Effector memory CD4-positive, alpha-beta T cell (primary cell): ENCODE measurements around the gene CCDC178.

Experiments used
- DNase-seq, 3 donors: peaks; one replicate each; pipeline ENCODE4 v3.0.0-alpha.2; 2020
- H3K27ac ChIP-seq: 2 replicates; pipeline ENCODE4 v1.7.0; 2013; ENCODE audit warnings: mild to moderate bottlenecking, low read length, moderate library complexity; ENCODE audit not compliant: insufficient read depth, poor library complexity, severe bottlenecking
- H3K27me3 ChIP-seq: replicated peaks from 2 replicates; pipeline ENCODE4 v1.7.0; 2013; ENCODE audit warnings: mild to moderate bottlenecking, low read length; ENCODE audit not compliant: insufficient read depth, control insufficient read depth, poor library complexity, severe bottlenecking
- H3K36me3 ChIP-seq: 2 replicates; pipeline ENCODE4 v1.7.0; 2013; ENCODE audit warnings: mild to moderate bottlenecking, low read length, moderate library complexity; ENCODE audit not compliant: control insufficient read depth, insufficient read depth
- H3K4me1 ChIP-seq: 2 replicates; pipeline ENCODE4 v1.7.0; 2013; ENCODE audit warnings: low read length, mild to moderate bottlenecking; ENCODE audit not compliant: control insufficient read depth, insufficient read depth, poor library complexity, severe bottlenecking
- H3K4me3 ChIP-seq: 2 replicates; pipeline ENCODE4 v1.7.0; 2013; ENCODE audit warnings: low read length, low read depth, mild to moderate bottlenecking; ENCODE audit not compliant: insufficient read depth, poor library complexity, severe bottlenecking
- H3K9me3 ChIP-seq: 2 replicates; pipeline ENCODE4 v1.7.0; 2013; ENCODE audit warnings: mild to moderate bottlenecking, low read length, moderate library complexity; ENCODE audit not compliant: control insufficient read depth

Gene CCDC178

DNA sequence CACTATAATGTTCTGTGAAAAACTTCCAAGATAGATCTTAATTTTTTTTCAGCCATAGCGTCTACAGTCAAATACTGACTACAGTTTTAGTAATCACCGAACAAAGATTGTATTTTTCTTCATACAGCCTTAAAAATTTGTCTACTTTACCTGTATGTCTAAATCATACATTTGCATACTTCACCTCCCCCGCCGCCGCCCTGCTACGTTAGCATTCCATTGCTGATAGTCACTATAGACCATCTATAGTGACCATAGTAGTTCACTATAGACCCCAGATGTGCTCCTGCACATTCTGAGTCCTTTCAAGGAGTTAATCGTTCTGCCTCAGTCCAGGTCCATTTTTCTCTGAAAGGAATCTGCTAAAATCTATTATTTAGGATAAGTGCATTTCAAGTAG, 325.0 kb downstream of the CCDC178 start:
- no peak for DNase-seq
- no peak overlapping the region for H3K4me3 ChIP-seq
- H3K9me3 ChIP-seq: no peaks in the 10 kb centered on the region
- H3K4me1 ChIP-seq: no peaks in the 10 kb centered on the region
- H3K36me3 ChIP-seq: no peaks in the 10 kb centered on the region
- H3K27ac ChIP-seq: no peak overlapping the region
- no peaks in the 10 kb centered on the region for H3K27me3 ChIP-seq

DNA sequence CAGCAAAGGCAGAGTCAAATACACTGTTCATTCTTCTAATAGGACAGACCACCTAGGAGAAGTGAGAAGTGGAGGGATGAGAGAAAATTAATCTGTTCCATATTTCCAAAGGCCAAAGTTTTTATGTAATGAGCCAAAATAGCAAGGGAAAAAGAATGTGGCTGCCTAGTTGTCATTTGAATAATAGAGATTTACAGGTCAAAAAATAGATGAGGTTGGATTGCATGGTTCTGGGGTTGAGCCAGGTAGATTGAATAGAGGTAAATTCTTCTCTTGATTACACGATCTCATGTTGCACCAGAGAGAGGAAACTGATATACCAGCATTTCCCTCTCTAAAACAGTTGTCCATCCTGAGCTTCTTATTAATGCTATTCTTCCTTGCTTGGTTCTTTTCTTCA, 325.8 kb downstream of the CCDC178 start:
- Histone ChIP-seq H3K4me3 (no peak overlapping the region), H3K4me1 (no peaks in the 10 kb centered on the region), H3K9me3 (no peaks in the 10 kb centered on the region), H3K27me3 (no peaks in the 10 kb centered on the region), H3K36me3 (no peaks in the 10 kb centered on the region), H3K27ac (no peak overlapping the region)
- DNase-seq: no peak

DNA sequence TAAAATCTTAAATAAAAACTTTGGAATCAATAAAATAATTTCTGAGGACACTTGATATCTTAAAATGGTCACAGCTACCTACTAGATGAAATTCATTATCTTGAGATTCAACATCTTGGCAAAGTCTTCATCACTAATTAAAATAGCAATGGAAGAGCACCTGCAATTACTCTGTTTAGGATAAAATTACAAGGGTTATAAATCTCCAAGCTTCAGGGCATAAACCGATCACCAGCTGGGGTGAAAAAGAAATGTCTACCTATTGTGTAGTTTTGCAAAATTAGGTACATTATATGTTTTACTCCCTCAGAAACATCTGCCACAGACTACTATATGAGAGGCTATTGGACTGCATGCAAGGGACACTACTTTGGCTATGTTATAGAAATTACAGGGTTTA, 327.1 kb downstream of the CCDC178 start:
- Histone ChIP-seq H3K9me3 (no peaks in the 10 kb centered on the region), H3K27ac (no peak overlapping the region), H3K27me3 (no peaks in the 10 kb centered on the region), H3K36me3 (no peaks in the 10 kb centered on the region), H3K4me1 (no peaks in the 10 kb centered on the region), H3K4me3 (no peak overlapping the region)
- DNase-seq: no peak

DNA sequence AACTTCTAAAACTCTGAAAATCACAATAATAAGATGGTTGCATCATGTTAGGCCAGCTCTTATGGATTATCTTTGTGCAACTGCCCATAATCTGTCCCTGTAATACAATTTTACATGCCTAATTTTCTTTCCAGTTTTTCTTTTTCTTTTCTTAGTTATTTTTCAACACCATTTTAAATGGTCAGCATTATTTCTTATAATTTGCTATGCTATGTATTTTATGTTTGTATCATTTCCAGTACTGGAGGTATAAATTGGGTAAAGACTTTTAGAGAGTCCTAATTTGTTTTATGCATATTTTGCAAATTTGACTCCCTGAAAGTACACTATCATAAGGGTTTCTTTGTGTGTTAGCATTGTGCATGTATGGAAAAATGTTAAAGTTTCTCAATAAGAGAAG, 333.0 kb downstream of the CCDC178 start:
- no peak overlapping the region for H3K4me3 ChIP-seq
- H3K27ac ChIP-seq: no peak overlapping the region
- no peak for DNase-seq
- no peaks in the 10 kb centered on the region for H3K9me3 ChIP-seq
- no peaks in the 10 kb centered on the region for H3K4me1 ChIP-seq
- no peaks in the 10 kb centered on the region for H3K36me3 ChIP-seq
- H3K27me3 ChIP-seq: no peaks in the 10 kb centered on the region

DNA sequence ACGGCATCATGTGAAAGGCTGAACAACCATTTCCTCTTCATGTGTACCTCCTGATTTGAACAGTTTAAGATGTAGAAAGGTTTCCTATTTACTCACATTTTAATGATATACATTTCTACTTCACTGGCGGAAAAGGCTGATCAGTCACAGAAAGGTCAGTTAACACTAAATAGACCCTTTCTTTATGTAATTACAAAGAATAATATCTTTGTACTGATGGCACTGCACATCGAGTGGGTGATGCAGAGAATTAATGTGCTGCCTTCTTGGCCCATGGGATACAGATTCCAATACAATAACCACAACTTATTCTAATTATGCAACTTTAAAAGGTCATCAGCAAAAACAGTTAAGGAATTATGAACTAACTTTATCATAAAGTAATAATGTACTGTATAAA, 339.2 kb downstream of the CCDC178 start:
- H3K9me3 ChIP-seq: no peaks in the 10 kb centered on the region
- no peak for DNase-seq
- no peaks in the 10 kb centered on the region for H3K4me1 ChIP-seq
- no peak overlapping the region for H3K27ac ChIP-seq
- no peaks in the 10 kb centered on the region for H3K27me3 ChIP-seq
- H3K36me3 ChIP-seq: no peaks in the 10 kb centered on the region
- H3K4me3 ChIP-seq: no peak overlapping the region

DNA sequence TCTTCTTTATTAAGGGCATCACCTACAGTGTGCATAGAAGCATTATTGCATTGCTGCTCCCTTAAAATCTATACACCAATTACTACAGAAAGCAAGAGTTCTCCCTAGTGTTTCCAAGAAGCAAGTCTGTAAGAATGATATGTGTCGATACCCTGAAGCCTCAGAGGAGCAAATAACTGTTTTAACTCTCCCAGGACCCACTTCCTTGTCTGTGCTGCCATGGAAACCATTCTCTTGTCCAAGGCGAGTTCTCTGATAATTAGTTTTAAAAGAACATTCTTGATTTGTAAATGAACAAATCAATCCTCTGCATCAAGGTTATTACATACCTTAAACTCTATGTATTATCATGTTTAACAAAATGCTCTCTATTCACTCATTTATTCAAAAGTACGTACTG, 340.9 kb downstream of the CCDC178 start:
- DNase-seq: no peak
- Histone ChIP-seq H3K27me3 (no peaks in the 10 kb centered on the region), H3K9me3 (no peaks in the 10 kb centered on the region), H3K4me1 (no peaks in the 10 kb centered on the region), H3K36me3 (no peaks in the 10 kb centered on the region), H3K4me3 (no peak overlapping the region), H3K27ac (no peak overlapping the region)

DNA sequence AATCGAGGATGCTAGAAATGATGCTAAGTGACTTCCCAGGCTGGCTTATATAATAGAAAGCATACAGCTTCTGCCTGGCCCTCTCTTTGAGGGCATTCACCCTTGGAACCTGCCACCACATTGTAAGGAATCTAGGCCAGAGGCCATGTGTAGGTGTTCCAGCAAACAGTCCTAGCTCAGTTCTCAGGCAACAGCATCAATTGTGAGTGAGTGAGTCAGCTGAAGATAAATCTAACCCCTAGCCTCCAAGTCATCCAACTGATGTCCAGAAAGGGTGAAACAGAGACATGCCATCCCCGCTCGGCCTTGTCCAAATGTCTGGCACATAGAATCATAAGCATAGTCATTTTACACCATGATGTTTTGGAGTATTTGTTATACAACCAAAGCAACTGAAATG, 343.4 kb downstream of the CCDC178 start:
- no peaks in the 10 kb centered on the region for H3K4me1 ChIP-seq
- no peaks in the 10 kb centered on the region for H3K27me3 ChIP-seq
- H3K4me3 ChIP-seq: no peak overlapping the region
- no peaks in the 10 kb centered on the region for H3K9me3 ChIP-seq
- no peaks in the 10 kb centered on the region for H3K36me3 ChIP-seq
- no peak overlapping the region for H3K27ac ChIP-seq
- no peak for DNase-seq

DNA sequence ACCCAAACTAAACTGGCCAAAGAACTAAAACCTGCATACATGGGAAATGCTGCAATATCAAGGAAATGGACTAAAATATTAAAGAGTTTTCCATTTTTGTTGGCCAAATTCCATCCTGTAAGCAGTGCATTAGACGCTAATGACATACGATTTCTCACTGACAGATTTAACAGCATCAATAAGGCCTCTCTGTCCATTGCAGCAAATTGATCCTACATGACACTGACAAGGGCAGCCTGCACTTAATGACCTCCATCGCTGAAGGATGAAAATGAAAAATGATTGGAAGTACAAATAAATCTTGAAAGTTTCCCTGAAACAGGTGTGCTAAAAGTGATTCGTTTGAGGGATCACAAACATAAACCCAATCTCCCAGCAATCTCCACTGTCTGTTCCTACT, 350.1 kb downstream of the CCDC178 start:
- DNase-seq: no peak
- Histone ChIP-seq H3K27ac (no peak overlapping the region), H3K4me1 (no peaks in the 10 kb centered on the region), H3K36me3 (no peaks in the 10 kb centered on the region), H3K4me3 (no peak overlapping the region), H3K9me3 (no peaks in the 10 kb centered on the region), H3K27me3 (no peaks in the 10 kb centered on the region)

DNA sequence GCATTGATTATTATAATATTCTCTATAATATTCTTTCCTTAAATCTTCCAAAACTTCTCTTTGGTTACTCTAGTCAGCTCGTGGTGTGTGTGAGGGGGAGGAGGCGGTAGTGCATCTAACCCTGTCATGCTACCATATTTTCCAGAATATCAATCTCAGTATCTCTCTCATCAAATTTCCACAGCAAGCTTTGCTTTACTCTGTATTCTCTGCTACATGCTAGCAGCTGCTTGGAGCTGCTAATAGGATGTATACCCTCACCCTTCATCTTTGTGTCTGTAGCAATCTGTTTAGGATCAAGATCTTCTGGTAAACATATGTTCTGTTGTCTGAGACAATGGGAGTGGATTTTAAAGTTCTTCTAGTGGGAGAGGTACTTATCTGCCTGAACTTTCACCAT, 363.9 kb downstream of the CCDC178 start:
- H3K4me3 ChIP-seq: no peak overlapping the region
- no peak for DNase-seq
- H3K4me1 ChIP-seq: no peaks in the 10 kb centered on the region
- H3K27ac ChIP-seq: no peak overlapping the region
- no peaks in the 10 kb centered on the region for H3K27me3 ChIP-seq
- no peaks in the 10 kb centered on the region for H3K36me3 ChIP-seq
- H3K9me3 ChIP-seq: no peaks in the 10 kb centered on the region

DNA sequence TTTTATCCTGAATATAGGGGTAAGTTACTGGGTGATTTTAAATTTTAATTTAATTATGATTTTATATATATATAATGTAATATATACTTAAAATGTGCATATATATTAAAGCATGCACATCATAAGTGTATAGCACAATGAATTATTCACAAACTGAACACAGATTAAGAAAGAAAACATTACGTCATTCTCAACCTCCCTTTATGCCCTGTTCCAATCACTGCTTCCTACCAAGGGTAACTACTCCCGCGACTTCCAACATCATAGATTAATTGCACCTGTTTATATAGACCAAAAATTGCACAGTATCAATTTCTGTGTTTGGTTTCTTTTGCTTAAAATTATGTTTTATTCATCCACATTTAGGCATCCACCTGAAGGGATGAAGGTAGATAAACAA, 366.4 kb downstream of the CCDC178 start:
- DNase-seq: no peak
- Histone ChIP-seq H3K4me3 (no peak overlapping the region), H3K27me3 (no peaks in the 10 kb centered on the region), H3K9me3 (no peaks in the 10 kb centered on the region), H3K27ac (no peak overlapping the region), H3K36me3 (no peaks in the 10 kb centered on the region), H3K4me1 (no peaks in the 10 kb centered on the region)

DNA sequence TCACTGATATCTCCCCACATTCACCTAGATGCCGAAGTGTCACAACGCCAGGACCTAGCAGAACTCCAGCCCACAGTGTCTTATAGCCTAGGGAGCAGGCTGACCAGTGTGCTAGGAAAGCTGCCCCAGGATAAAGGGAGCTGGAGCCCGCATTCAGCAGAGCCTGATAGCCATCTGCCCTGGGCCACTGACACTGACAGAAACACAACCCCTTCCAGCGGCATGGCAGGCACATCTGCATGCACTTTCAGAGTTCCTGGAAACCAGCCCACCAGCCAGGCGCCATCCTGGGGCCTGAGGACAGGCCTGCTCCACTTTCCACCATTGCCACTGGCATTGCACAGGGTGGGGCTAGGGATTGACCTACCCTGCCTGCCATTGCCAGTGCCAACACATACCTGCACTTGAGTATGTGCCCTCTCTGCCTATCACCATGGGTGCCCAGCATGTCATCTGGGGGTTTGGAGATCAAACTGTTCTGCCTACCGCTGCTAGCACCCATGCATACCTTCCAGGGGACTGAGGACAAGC, 377.6 kb downstream of the CCDC178 start:
- no peaks in the 10 kb centered on the region for H3K4me1 ChIP-seq
- DNase-seq: no peak
- H3K4me3 ChIP-seq: no peak overlapping the region
- no peaks in the 10 kb centered on the region for H3K27me3 ChIP-seq
- no peaks in the 10 kb centered on the region for H3K36me3 ChIP-seq
- H3K27ac ChIP-seq: no peak overlapping the region
- no peaks in the 10 kb centered on the region for H3K9me3 ChIP-seq
